Measurements from ENCODE around the gene RBMX. TPM values are rescaled to one million over a fixed set of nuclear protein-coding genes. Genes with fewer than 3 reads are reported as not detected.

Gene RBMX
- total and polyA plus RNA-seq, 9 donors, result 186 to 254 (median 221) TPM

DNA sequence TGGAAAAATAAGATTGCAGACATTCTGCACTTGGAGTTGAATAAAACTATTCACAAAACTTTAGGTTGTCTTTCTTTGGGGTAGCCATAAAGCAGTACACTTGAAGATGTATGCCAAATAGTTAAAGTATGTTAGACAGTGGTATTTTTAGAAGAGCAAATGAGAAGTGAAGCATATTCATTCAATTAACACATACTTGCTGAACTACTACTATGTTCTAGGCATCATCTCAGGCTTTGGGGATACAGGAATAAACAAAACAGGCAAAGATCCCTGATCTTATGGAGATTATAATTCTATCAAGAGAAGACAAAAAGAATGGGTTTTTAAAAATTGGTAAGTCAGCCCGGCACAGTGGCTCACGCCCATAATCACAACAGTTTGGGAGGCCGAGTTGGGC lies 29.0 kb downstream of the RBMX start:
- H3K27me3 ChIP-seq (ENCODE audit: control insufficient read depth, insufficient read depth, low read length), result peaks cover 4% of the 10 kb centered on the region
- H3K9me3 ChIP-seq (replicated peaks; ENCODE audit: control insufficient read depth, low read depth, low read length), result no peaks in the 10 kb centered on the region
- no peak overlapping the region for H3K4me3 ChIP-seq (ENCODE audit: low read length)
- DNase-seq, result no peak
- peaks cover 26% of the 10 kb centered on the region for H3K36me3 ChIP-seq (ENCODE audit: control insufficient read depth, insufficient read depth, low read length)
- no peak overlapping the region for H3K27ac ChIP-seq (ENCODE audit: low read length)
- 90% methylated on average over 3 of the region's 3 CpGs for WGBS (ENCODE audit: insufficient coverage)
- H3K4me1 ChIP-seq (ENCODE audit: control insufficient read depth, insufficient read depth, low read length), result no peaks in the 10 kb centered on the region

DNA sequence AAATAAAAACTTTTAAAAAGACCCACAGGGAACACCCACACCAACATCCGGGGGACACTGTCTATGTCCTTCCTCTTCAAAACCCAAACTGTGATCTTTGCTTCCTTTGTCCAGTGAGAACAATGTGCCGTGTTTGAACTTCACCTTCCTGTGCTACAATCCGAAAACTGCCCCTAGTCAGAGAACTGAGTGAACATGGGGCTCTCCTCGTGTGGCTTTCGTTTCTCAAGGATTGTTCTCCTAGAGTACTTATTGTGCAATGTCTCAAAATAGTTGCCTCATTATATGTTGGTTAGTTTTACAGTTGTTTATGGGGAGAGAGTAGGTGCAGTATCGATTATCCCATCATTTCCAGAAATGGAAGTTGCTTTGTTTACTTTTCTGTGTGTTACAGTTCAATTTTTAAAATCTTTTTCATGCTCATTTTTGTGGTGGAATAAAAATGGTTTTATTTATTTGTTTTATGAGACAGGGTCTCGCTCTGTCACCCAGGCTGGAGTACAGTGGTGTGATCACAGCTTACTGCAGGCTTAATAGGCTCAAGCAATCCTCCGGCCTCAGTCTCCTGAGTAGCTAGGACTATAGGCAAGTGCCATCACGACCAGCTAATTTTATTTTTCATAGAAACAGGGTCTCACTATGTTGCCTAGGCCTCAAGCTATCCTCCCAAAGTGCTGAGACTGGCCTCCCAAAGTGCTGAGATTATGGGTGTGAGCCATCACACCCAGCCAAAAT lies 29.9 kb downstream of the RBMX start:
- 77% methylated on average over 3 of the region's 9 CpGs for whole genome bisulfite sequencing (ENCODE audit: insufficient coverage)
- no peak overlapping the region for H3K4me3 ChIP-seq (ENCODE audit: low read length)
- peak; percentile 9 for DNase-seq
- no peaks in the 10 kb centered on the region for H3K4me1 ChIP-seq (ENCODE audit: control insufficient read depth, insufficient read depth, low read length)
- H3K9me3 ChIP-seq (replicated peaks; ENCODE audit: control insufficient read depth, low read depth, low read length), result no peaks in the 10 kb centered on the region
- peaks cover 26% of the 10 kb centered on the region for H3K36me3 ChIP-seq (ENCODE audit: control insufficient read depth, insufficient read depth, low read length)
- H3K27ac ChIP-seq (ENCODE audit: low read length), result no peak overlapping the region
- H3K27me3 ChIP-seq (ENCODE audit: control insufficient read depth, insufficient read depth, low read length), result peaks cover 4% of the 10 kb centered on the region

DNA sequence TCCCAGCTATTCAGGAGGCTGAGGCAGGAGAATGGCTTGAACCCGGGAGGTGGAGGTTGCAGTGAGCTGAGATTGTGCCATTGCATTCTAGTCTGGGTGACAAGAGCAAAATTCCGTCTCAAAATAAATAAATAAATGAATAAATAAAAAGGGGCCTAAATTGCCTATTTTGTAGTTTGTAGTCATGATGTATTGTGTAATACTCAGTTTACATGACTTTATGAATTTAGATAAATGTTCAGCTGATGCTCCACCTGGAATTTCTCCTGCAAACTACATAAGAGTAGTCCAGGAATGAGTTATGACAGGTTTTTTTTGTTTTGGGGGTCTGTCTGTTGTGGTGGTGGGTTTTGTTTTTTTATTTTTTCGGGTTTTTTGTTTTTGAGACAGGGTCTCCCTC lies 31.1 kb downstream of the RBMX start:
- H3K27me3 ChIP-seq (ENCODE audit: control insufficient read depth, insufficient read depth, low read length), result peaks cover 4% of the 10 kb centered on the region
- H3K9me3 ChIP-seq (replicated peaks; ENCODE audit: control insufficient read depth, low read depth, low read length), result no peaks in the 10 kb centered on the region
- peaks cover 26% of the 10 kb centered on the region for H3K36me3 ChIP-seq (ENCODE audit: control insufficient read depth, insufficient read depth, low read length)
- no CpG with 5 or more reads among the region's 3 CpGs for WGBS (ENCODE audit: insufficient coverage)
- no peak for DNase-seq
- no peak overlapping the region for H3K4me3 ChIP-seq (ENCODE audit: low read length)
- H3K4me1 ChIP-seq (ENCODE audit: control insufficient read depth, insufficient read depth, low read length), result no peaks in the 10 kb centered on the region
- no peak overlapping the region for H3K27ac ChIP-seq (ENCODE audit: low read length)

DNA sequence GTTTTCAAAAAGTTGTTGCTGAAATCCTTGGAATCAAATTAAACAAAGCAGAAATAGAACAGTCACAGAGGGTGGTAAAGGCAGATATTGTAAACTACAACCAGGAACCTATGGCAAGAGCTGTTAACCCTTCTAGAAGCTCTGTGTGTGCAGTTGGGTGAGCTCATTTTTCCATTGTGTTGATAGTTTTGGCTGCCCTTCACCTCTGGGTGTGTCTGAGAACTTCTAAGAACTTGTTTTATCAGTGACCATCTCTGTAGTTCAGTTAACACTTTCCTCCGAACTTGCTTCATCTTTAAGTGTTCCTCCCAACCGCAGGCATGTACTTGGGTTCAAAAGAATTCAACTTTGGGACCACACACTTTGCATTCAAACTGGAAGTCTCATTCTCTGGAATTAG lies 32.7 kb downstream of the RBMX start:
- Histone ChIP-seq H3K4me1 (ENCODE audit: control insufficient read depth, insufficient read depth, low read length) (no peaks in the 10 kb centered on the region), H3K27me3 (ENCODE audit: control insufficient read depth, insufficient read depth, low read length) (peaks cover 4% of the 10 kb centered on the region), H3K36me3 (ENCODE audit: control insufficient read depth, insufficient read depth, low read length) (peaks cover 22% of the 10 kb centered on the region), H3K9me3 (replicated peaks; ENCODE audit: control insufficient read depth, low read depth, low read length) (no peaks in the 10 kb centered on the region), H3K27ac (ENCODE audit: low read length) (no peak overlapping the region), H3K4me3 (ENCODE audit: low read length) (no peak overlapping the region)
- DNase-seq, result no peak
- no CpG with 5 or more reads among the region's 2 CpGs for WGBS (ENCODE audit: insufficient coverage)

DNA sequence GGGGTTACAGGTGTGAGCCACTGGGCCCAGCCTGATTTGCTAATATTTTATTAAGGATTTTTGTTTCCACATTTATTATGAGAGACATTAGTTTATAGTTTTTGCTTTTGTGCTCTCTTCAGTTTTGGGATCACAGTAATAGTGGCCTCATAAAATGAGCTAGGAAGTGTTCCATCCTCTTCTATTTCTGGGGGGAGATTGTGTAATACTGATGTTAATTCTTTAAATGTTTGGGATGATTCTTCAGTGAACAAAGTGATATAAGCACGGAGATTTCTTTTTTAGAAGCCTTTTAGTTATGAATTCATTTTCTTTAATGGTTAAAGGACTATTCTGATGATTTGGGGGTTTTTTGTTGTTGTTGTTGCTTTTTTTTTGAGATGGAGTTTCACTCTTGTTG lies 41.3 kb downstream of the RBMX start:
- WGBS (ENCODE audit: insufficient coverage), result no CpG with 5 or more reads among the region's 1 CpG
- Histone ChIP-seq H3K4me1 (ENCODE audit: control insufficient read depth, insufficient read depth, low read length) (no peaks in the 10 kb centered on the region), H3K4me3 (ENCODE audit: low read length) (no peak overlapping the region), H3K9me3 (replicated peaks; ENCODE audit: control insufficient read depth, low read depth, low read length) (no peaks in the 10 kb centered on the region), H3K27ac (ENCODE audit: low read length) (no peak overlapping the region), H3K27me3 (ENCODE audit: control insufficient read depth, insufficient read depth, low read length) (no peaks in the 10 kb centered on the region), H3K36me3 (ENCODE audit: control insufficient read depth, insufficient read depth, low read length) (no peaks in the 10 kb centered on the region)
- DNase-seq, result no peak

DNA sequence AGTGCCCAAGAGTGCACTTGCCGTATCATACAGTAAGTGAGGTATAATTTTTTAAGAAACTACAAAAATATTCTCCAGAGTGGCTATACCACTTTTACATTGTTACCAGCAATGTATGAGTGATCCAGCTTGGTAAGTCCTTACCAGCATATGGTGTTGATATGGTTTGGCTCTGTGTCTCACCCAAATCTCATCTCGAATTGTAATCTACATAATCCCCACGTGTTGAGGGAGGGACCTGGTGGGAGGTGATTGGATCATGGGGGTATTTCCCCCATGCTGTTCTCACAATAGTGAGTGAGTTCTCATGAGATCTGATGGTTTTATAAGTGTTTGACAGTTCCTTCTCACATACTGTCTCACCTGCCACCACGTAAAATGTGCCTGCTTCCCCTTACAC lies 44.8 kb downstream of the RBMX start:
- Histone ChIP-seq H3K4me3 (ENCODE audit: low read length) (no peak overlapping the region), H3K27me3 (ENCODE audit: control insufficient read depth, insufficient read depth, low read length) (no peaks in the 10 kb centered on the region), H3K36me3 (ENCODE audit: control insufficient read depth, insufficient read depth, low read length) (no peaks in the 10 kb centered on the region), H3K9me3 (replicated peaks; ENCODE audit: control insufficient read depth, low read depth, low read length) (no peaks in the 10 kb centered on the region), H3K4me1 (ENCODE audit: control insufficient read depth, insufficient read depth, low read length) (no peaks in the 10 kb centered on the region), H3K27ac (ENCODE audit: low read length) (no peak overlapping the region)
- DNase-seq, result no peak
- WGBS (ENCODE audit: insufficient coverage), result no CpG with 5 or more reads among the region's 4 CpGs

DNA sequence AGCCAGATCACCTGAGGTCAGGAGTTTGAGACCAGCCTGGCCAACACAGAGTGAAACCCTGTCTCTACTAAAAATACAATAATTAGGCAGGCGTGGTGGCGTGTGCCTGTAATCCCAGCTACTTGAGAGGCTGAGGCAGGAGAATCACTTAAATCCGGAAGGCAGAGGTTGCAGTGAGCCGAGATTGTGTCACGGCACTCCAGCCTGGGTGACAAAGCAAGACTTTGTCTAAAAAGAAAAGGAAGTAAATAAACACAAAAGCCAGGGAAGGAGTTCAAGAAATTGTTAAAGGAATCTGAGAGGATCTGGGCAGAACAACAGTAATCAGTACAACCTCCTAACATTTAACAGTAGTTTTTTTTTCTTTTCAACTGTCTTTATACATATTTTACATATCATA lies 51.1 kb downstream of the RBMX start:
- H3K4me1 ChIP-seq (ENCODE audit: control insufficient read depth, insufficient read depth, low read length), result no peaks in the 10 kb centered on the region
- H3K27ac ChIP-seq (ENCODE audit: low read length), result no peak overlapping the region
- peaks cover 12% of the 10 kb centered on the region for H3K36me3 ChIP-seq (ENCODE audit: control insufficient read depth, insufficient read depth, low read length)
- peaks cover 2% of the 10 kb centered on the region for H3K27me3 ChIP-seq (ENCODE audit: control insufficient read depth, insufficient read depth, low read length)
- WGBS (ENCODE audit: insufficient coverage), result 67% methylated on average over 2 of the region's 5 CpGs
- DNase-seq, result no peak
- H3K4me3 ChIP-seq (ENCODE audit: low read length), result no peak overlapping the region
- H3K9me3 ChIP-seq (replicated peaks; ENCODE audit: control insufficient read depth, low read depth, low read length), result no peaks in the 10 kb centered on the region

DNA sequence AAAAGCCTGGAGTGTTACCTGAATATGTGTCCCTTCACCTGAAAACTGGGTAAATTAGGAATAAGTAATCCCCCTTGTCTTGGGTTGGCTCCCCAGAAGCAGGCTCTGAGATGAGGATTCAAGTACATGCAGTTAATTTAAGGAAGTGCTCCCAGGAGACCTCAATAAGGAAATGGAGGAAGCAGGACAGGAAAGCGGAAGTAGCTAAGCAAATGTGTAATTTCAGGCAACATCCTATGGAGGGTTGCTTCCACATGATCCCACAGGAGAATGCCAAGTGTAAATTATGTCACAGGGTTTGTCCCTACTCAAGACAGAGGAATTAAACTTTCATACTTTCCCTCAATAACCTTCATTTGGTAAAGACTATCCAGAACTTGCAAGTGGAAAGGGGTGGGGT lies 51.7 kb downstream of the RBMX start:
- WGBS (ENCODE audit: insufficient coverage), result 100% methylated on average over 1 of the region's 1 CpG
- DNase-seq, result peak; percentile 37

DNA sequence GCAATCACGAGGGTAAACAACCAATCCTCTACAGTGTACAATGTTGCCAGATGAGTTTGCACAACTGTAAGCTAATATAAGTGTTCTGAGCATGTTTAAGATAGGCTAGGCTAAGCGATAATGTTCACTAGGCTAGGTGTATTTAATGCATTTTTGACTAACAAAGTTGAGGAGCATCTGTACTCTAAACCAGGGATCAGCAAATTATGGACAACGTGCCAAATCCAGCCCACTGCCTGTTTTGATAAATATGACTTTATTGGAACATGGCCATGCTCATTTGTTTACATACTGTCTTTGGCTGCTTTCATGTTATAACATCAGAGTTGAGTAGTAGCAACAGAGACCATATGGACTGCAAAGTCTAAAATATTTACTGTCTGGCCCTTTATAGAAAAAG lies 53.5 kb downstream of the RBMX start:
- no peak overlapping the region for H3K4me3 ChIP-seq (ENCODE audit: low read length)
- peaks cover 16% of the 10 kb centered on the region for H3K36me3 ChIP-seq (ENCODE audit: control insufficient read depth, insufficient read depth, low read length)
- no peak for DNase-seq
- H3K27ac ChIP-seq (ENCODE audit: low read length), result no peak overlapping the region
- H3K9me3 ChIP-seq (replicated peaks; ENCODE audit: control insufficient read depth, low read depth, low read length), result no peaks in the 10 kb centered on the region
- H3K4me1 ChIP-seq (ENCODE audit: control insufficient read depth, insufficient read depth, low read length), result no peaks in the 10 kb centered on the region
- WGBS (ENCODE audit: insufficient coverage), result 84% methylated on average over 2 of the region's 3 CpGs
- H3K27me3 ChIP-seq (ENCODE audit: control insufficient read depth, insufficient read depth, low read length), result peaks cover 2% of the 10 kb centered on the region

More for the DNA sequence above, 51.7 kb downstream of the RBMX start:
- Histone ChIP-seq H3K27me3 (ENCODE audit: control insufficient read depth, insufficient read depth, low read length) (peaks cover 2% of the 10 kb centered on the region), H3K4me1 (ENCODE audit: control insufficient read depth, insufficient read depth, low read length) (no peaks in the 10 kb centered on the region), H3K9me3 (replicated peaks; ENCODE audit: control insufficient read depth, low read depth, low read length) (no peaks in the 10 kb centered on the region), H3K4me3 (ENCODE audit: low read length) (no peak overlapping the region), H3K27ac (ENCODE audit: low read length) (no peak overlapping the region), H3K36me3 (ENCODE audit: control insufficient read depth, insufficient read depth, low read length) (peaks cover 12% of the 10 kb centered on the region)

DNA sequence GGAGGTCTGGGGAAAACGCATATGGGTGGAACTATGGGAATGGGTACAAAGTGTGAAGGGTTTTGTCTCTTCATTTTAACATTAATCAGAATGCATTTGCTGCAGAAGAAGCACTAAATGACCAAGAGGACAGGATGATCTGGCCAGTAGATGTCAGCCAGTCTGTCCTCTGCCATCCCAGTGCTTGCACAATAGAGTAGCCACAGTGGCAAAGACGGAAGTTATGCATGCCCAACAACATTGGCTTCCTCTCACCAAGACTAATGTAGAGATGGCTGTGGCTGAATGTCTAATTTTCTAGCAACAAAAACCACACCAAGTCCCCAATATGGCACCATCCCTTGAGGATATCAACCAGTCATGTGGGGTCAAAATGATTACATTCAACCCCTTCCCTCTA lies 54.8 kb downstream of the RBMX start:
- Histone ChIP-seq H3K36me3 (ENCODE audit: control insufficient read depth, insufficient read depth, low read length) (peaks cover 19% of the 10 kb centered on the region), H3K4me1 (ENCODE audit: control insufficient read depth, insufficient read depth, low read length) (no peaks in the 10 kb centered on the region), H3K4me3 (ENCODE audit: low read length) (no peak overlapping the region), H3K27ac (ENCODE audit: low read length) (no peak overlapping the region), H3K9me3 (replicated peaks; ENCODE audit: control insufficient read depth, low read depth, low read length) (no peaks in the 10 kb centered on the region), H3K27me3 (ENCODE audit: control insufficient read depth, insufficient read depth, low read length) (peaks cover 2% of the 10 kb centered on the region)
- no CpG with 5 or more reads among the region's 2 CpGs for WGBS (ENCODE audit: insufficient coverage)
- DNase-seq, result no peak

Measured in muscle of leg (tissue), 11 donors.